ENCODE measurements around the gene CTDNEP1.

Gene CTDNEP1

DNA sequence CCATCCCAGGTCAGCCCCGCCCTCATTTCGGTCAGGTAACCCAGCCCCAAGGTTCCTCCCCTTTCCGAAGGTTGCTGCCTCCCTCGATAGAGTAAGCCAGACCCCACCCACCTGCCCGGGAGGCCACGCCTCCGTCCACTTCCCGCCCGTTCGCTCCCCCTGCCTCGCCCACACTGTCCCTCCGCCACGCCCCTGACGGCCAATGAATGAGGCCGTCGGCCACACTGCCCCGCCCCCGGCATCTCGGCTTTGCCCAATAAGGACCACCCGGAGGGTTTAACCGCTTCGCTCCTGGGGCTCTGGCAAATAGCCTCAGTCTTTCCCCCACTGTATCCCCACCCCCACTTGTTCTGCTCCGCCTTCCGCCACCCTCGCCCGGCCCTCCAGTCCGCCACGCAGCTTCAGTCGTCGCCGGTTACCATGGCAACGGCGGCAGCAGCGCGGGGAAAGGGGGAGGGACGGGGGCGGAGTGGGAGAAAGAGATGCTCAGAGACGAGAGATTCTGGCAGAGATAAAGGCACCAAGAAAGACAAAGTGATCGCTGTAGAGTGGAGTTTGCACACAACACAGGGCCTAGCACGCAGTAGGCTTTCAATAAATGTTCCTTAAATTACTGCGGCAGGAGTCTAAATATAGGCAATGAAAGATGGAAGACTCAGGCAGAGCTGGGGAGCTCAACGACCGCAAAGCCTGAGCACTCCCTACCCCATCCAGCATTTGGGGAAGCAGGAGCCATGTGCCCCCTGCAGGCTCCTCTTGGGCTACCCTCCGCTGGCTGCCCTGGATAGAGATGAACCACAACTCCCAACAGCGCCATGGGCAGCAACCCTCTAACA, 37.0 kb downstream of the CTDNEP1 start:
- peak; percentile 98 to 99 (median 99) for DNase-seq

DNA sequence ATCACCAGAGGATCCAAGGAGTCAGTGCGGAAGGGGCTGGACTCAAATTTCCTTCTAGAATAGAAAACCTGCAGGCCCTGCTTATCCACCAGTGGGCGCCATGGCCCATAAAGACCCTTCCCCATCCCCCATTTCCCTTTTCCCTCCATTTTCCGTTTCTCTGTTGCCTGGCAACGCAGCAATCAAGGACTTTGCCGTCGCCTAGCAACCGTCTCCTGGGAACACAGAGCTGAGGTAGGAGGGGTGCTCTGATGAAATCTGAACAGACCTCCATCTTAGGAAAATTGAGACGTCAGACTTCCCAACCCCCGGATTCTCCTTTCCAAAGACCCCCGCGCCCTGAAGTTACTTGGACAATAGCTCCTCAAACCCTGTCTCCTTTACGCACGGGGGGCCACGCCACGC, 37.6 kb downstream of the CTDNEP1 start:
- DNase-seq, result peak in 3 of 5 experiments; percentile 40 to 80 (median 74)

DNA sequence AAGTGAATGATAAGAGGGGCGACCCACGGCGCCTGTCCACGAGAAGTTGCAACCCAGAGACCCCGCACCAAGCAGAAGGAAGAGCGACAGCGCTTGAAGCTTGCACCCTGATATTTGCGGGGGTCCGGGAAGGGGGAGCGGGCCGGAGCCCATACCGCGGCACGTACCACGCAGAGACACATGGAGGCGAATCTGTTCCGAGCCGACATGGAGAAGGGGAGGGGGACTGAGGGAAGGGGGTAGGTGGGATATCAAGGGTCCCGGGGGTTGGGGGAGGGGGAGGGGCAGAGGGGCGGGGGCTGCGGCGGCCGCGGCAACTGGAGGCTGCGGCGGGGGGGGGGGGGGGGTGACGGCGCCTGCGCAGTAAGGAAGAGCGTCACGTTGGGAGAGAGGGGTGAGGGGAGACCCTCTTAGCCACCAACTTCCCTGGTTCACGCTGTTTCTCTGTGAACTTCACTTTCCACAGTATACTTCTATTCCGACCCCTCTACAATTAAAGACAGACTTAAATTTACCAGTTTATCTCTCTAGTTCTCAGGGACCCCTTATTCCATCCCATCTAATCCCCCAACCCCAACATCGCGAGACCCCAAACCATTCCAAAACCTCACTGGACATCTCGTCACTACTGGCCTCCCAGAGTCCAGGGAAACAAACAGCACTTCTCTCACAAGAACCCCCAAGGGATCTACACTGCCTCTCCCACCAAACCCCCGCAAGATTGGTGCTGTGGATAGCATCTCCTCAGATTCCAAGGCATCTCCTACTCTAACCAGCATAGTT, 39.9 kb downstream of the CTDNEP1 start:
- no peak for DNase-seq

DNA sequence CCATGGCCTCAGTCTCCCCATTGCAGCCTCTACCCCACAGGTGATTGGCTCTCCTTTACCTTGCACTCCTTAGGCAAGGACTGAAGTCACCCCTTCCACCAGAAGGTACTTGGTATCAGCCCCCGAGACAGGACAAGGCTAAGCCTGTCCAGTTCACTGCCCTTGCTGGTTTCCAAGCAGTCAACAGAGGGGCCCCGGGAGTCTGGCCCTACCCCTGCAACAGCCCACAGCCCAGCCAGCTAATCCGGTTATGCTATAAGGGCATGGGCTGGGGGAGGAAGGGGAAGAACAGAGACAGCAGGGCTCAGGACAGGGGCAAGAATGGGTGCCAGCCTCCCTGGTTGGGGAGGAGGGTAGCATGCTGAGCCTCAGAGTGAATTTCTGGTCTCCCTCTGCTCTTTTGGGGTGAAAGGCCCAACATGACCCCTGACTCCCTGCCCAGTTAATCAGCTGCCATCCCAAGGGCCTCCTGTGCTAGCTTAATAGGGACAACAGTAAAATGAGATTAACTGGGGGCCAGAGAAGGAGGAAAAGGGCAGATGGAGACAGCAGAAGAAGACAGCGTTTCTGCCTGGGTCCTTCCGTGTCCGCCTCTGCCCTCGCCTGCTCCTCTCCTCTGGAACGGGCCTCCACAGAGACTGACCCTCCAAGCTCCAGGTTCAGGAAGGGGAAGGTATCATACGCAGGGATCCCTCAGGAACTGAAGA, 42.6 kb downstream of the CTDNEP1 start:
- DNase-seq, result no peak

DNA sequence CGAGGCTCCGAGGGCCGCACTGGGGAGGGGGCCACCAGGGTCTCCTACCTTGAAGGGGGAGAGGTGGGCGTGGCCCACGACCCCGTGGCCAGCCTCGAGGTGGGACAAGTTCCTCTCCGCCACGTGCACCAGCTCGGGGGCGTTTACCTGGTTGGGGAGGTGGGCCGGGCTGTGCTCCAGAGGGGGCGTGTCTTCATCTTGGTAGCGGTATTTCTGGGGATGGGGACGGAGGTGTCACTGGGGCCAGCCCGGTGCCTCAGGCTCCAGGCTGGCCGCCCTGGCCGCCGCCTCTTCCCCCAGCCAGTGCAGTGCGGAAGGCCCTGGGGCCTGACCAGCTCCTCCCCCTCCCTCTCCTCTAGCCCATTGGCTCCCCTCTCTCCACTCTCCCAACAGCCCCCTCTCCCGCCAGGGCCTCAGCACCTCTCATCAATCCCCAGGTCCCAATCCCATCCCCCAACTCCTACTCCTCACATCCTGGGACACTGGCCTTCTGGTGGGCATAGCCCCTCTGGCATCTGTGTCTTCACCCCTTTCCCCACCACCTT, 43.4 kb downstream of the CTDNEP1 start:
- DNase-seq, result no peak

DNA sequence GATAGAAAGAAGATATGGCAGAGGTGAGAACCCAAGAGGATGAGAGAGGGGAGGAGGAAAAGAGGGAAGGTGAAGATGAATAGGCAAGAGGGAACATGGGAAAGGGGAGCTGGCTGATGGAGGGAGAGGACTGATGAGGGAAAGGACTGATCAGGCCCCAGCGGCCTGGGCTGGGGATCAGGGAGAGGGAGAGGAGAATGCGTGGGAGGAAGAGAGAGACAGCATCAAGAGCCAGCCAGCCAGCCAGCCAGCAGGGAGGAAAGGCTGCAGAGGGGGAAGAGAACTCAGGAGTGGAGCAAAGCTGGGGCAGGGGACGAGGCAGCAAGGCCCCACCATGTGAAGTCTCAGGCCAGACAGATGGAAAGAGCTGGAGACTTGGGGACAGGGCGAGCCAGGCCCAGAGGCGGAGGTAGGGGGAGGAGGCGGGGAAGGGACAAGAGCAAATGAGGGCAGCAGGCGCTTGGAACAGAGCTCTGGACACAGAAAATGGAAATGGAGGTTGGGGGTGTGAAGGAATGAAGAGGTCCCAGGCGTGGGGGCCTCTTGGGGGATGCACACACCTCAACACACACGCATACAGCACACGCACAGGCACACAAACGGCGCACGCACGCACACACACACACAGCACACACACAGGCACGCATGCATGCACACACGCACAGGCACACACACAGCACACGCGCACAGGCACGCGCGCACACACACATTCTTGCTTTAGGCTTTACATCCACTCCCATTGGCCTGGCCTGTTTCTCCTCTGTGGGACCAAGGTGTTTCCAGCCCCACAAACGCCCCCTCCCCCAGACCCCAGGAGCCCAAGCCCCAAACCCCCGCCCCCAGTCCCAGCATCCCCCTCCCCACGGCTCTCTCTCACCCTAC, 44.2 kb downstream of the CTDNEP1 start:
- DNase-seq, result peak in 1 of 5 experiments; percentile 27

DNA sequence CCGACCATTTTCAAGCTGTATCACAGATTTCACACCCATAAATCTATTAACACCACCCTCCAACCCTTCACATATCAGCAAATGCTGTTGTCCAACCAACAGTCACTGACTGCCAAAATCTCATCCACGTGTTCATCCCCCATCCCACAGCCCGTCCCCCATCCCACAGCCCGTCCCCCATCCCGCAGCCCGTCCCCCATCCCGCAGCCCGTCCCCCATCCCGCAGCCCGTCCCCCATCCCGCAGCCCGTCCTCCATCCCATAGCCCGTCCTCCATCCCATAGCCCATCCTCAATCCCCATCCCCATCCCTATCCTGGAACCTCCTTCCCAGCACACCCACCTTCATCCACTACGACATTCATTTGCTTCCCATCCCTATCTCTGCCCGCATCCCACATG, 46.0 kb downstream of the CTDNEP1 start:
- DNase-seq, result no peak

DNA sequence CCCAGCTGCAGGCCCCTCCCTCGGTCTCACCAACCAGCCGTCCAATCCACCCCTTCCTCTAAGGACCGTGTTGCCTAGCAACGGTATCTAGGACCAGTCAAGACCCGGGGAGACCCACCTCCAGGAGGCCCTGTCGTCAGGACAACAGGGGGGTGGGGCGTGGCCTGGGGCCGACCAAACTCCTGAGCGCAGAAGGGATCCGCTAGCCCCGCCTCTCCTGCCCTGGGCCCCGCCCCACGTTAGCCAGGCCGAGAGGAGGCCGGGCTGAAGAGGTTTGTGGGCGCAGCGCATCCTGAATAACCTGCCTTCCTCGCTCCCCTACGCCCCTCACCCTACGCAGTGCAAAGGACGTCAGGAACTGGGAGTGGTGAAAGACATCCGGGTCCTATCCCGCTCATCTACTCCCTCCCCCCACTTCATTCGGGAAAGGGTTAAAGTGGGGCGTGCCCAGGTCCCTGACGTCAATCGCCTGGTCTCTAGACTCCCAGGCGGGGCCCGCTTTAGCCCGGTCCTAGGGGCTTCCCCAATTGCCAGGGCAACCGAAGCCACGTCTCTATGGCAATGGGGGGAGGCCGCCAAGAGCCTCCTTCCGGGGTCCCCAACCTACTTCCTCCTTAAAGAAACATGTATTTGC, 46.6 kb downstream of the CTDNEP1 start:
- DNase-seq, result peak; percentile 84 to 99 (median 96)

DNA sequence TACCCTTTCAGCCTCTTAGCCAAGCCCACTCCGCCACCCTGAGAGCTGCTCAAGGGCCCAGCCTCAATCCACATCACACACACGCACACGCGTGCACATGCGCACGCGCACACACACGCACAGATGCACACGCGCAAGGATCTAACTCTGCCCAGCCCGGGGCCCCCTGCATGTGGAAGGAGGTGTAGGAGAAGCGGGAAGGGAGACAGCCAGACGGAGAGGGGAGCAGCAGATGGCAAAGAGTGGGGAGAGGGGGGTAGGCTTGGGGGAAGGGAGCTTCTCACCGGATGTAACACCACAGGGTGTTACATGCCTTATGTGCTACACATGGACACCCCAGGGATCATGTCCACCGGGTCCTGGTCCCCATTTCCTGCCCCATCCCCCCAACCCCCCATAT, 47.2 kb downstream of the CTDNEP1 start:
- peak in 1 of 5 experiments; percentile 21 for DNase-seq

DNA sequence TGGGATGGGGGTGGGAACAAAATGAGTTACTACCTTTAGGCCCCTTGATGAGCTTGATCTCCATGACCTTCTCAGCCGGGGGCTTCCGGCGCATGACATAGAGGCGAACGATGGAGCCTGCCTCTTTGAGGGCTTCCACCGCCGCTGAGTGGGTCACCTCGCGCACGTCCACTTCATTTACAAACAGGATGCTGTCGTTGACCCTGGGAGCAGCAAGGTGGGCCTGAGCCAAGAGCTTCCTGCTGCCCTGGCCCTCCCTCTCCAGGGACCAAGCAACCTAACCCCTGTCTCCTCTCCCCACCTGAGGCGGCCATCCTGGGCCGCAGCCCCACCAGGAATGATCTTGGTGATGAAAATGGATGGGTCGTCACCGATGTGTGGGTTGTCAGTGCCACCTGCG, 48.1 kb downstream of the CTDNEP1 start:
- DNase-seq, result no peak

DNA sequence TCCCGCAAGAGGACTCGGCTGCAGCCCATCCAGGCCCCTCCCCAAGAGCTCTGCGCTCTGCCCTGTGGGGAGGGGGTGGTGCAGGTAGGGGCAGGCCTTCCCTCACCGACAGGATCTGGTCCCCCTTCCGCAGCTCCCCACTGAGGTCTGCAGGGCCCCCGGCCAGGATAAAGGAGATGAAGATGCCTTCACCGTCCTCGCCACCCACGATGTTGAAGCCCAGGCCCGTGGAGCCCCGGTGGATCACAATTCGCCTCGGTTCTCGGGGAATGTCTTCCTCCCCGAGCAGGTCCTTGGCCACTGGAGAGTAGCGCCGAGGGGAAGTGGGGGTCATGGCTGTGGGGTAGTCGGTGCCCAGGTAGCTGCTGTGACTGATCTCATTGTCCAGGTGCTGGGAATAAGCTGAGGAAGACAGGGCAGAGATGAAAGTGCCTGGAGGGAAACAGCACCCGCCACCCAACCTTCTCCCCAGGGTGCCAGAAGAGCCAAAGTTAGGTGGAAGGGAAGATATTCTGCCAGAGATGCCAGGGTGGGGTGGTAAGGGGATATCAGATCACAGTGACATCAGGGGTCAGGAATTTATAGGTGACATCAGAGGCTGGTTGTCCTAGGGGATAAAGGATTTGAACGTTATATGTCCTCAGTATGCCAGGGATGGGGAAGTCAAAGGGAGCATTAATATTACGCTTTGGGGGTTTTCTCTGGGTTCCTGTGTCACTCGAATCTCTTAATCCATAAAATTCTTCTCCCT, 54.7 kb downstream of the CTDNEP1 start:
- no peak for DNase-seq

DNA sequence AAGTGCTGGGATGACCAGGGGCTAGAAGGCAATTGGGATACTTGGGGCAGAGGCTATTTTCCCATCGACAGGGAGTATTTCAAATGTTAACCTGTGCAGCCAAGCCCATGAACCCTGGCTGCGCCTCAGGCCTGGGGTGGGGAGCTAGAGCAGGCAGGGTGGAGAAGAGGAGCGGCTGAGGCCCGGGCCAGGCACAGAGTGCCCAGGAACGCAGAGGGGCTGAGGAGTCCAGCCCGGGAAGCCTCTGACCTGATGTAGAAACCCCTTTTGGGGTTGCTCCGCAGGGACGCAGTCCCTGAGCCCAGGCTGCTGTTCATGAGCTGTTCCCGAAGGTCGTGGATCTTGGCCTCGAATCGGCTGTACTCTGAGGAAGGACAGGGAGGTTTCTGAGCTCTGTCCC, 55.6 kb downstream of the CTDNEP1 start:
- no peak for DNase-seq

All from T-helper 2 cell (primary cell).